GM20000 (cell line): Measurements from ENCODE around the gene ING4.
"Not testable (repeated sequence)": the region's sequence is repeated elsewhere in the genome, so short reads cannot be mapped to it uniquely, and the experiment has no call there.

Experiments used
- DNase-seq: peaks from one replicate; pipeline ENCODE4 v3.0.0; 2012; ENCODE audit warnings: low spot score
- CTCF ChIP-seq: IDR thresholded peaks from 2 replicates; pipeline ENCODE4 v1.5.1; 2012; ENCODE audit warnings: mild to moderate bottlenecking, control low read depth; ENCODE audit errors: extremely low read depth, missing control alignments

ING4 gene

GRCh38 chr12:6662906-6663742, at the start of gene ING4:
Gene ING4 (minus strand): TSS chr12:6663119. CDS start chr12:6663101, 18 bp downstream.
- no peak for TF ChIP-seq CTCF
- peak; percentile 97 for DNase-seq

DNA sequence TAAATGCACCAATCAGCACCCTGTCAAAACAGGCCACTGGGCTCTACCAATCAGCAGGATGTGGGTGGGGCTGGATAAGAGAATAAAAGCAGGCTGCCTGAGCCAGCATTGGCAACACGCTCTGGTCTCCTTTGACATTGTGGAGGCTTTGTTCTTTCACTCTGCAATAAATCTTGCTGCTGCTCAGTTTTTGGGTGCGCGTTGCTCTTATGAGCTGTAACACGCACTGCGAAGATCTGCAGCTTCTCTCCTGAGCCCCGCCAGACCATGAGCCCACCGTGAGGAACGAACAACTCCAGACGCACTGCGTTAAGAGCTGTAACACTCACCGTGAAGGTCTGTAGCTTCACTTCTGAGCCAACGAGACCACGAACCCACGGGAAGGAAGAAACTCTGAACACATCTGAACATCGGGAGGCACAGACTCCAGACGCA, 46.1 kb upstream of the ING4 start:
- DNase-seq, result no peak
- no peak for TF ChIP-seq CTCF

- not testable (repeated sequence) for DNase-seq
These were observed 45.4 kb upstream of the ING4 start for GRCh38 chr12:6708351-6708750.

- peak; percentile 30 for DNase-seq
These were observed 40.7 kb upstream of the ING4 start for GRCh38 chr12:6703631-6704030.

GRCh38 chr12:6701078-6701768, 38.3 kb upstream of the ING4 start:
- no peak for DNase-seq
- TF ChIP-seq CTCF, result no peak

More at GRCh38 chr12:6703631-6704030, 40.7 kb upstream of the ING4 start:
- TF ChIP-seq CTCF, result no peak

DNA sequence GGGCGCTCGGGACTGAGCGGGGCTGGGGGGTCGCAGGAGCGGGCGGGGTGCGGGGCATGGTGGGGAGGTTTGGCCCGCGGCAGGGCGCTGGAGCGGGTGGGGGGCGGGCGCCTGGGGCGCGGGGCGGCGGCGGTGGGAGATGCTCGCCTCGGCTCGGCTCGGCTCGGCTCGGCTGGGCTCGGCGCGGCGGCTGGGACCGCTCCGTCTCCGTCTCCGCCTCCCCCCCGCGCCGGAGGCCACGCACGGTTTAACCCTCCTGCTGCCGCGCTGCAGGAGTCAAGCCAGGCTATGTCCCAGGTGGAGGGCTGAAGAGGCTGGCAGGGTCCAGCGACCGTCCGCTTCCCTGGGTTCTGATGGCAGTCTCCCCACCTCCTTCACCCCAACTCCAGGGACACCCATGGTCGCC, 37.7 kb upstream of the ING4 start, which contains the start of gene PIANP:
TSS of gene PIANP (minus strand) at position 170 of the 406 bp plus-strand sequence. CDS start 2,754 bp downstream, outside the sequence.
- DNase-seq, result no peak
- TF ChIP-seq CTCF, result no peak

DNA sequence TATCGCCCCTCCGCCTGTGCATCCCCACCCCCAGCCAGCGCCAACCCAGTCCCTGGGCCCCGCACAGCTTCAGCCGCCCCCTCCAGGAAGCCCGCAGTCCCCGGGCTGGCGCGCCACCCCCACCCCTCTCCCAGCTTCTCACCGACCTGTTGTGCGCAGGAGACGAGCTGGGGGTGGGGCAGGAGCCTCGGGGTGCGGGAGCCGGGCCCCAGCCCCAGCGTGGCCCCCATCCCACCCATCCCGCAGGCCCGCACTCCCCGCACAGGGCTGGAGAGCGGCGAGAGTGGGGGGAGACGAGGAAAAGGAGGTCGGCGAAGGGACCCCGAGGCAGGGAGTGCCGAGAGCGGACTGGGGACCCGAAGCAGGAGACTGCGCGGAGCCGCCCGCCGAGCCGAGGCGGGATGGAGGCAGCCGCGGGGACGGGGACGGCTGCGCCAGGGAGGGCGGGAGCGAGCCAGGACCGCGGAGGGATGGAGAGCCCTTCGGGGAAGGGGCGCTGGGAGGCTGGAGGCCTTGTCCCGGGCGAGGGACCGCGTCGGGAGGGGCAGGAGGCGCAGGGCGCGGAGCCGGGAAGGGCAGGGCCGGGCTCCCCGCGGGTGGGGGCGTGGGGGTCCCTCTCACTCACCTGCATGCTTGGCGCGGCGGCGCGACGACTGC, 37.2 kb upstream of the ING4 start:
- peak; percentile 58 for DNase-seq
- TF ChIP-seq CTCF, result no peak
